KMS-11 (cell line): ENCODE measurements around the gene TLX2.

Source experiments
- H2AFZ ChIP-seq: fragments of 200-600 bp; sonication (generic); 2 replicates; pipeline ENCODE4 v1.6.1; 2016; ENCODE audit warnings: antibody characterized with exemption, mixed run types, low read depth
- H3K27ac ChIP-seq: fragments of 200-600 bp; sonication (generic); 2 replicates; pipeline ENCODE4 v1.6.1; 2016; ENCODE audit warnings: mild to moderate bottlenecking, mixed run types
- H3K27me3 ChIP-seq: fragments of 200-600 bp; sonication (generic); 2 replicates; pipeline ENCODE4 v1.6.1; 2017; ENCODE audit warnings: mild to moderate bottlenecking, low read depth, mixed run types, moderate library complexity; ENCODE audit not compliant: insufficient read depth
- H3K36me3 ChIP-seq: fragments of 200-600 bp; sonication (generic); 2 replicates; pipeline ENCODE4 v1.6.1; 2017; ENCODE audit warnings: mild to moderate bottlenecking, mixed run types; ENCODE audit not compliant: insufficient read depth
- H3K4me1 ChIP-seq: fragments of 200-600 bp; sonication (generic); 2 replicates; pipeline ENCODE4 v1.6.1; 2016; ENCODE audit warnings: mild to moderate bottlenecking, low read depth, mixed run types; ENCODE audit not compliant: poor library complexity, severe bottlenecking
- H3K4me2 ChIP-seq: fragments of 200-600 bp; sonication (generic); 2 replicates; pipeline ENCODE4 v1.7.0; 2016; ENCODE audit warnings: mild to moderate bottlenecking, mixed run types
- H3K4me3 ChIP-seq: fragments of 200-600 bp; sonication (generic); IDR thresholded peaks from 2 replicates; pipeline ENCODE4 v1.6.1; 2017; ENCODE audit warnings: low read depth, low read length, mixed read lengths; ENCODE audit not compliant: insufficient read depth
- H3K79me2 ChIP-seq: fragments of 200-600 bp; sonication (generic); 2 replicates; pipeline ENCODE4 v1.6.1; 2016; ENCODE audit warnings: low read depth, mixed run types; ENCODE audit not compliant: insufficient read depth
- H3K9ac ChIP-seq: fragments of 200-600 bp; sonication (generic); 2 replicates; pipeline ENCODE4 v1.6.1; 2016; ENCODE audit warnings: mild to moderate bottlenecking, mixed run types
- H4K20me1 ChIP-seq: fragments of 200-600 bp; sonication (generic); 2 replicates; pipeline ENCODE4 v1.6.1; 2016; ENCODE audit warnings: mild to moderate bottlenecking, mixed run types; ENCODE audit not compliant: insufficient read depth
- TF ChIP-seq, protein P1 (sequence below): fragments of 200-600 bp; sonication (generic); conservative IDR thresholded peaks from 2 replicates; pipeline ENCODE4 v1.6.1; 2017; ENCODE audit warnings: low read depth, mild to moderate bottlenecking, antibody characterized with exemption, low read length, moderate library complexity, mixed read lengths

Gene TLX2

GRCh38 chr2:74542978-74543377 lies 28.7 kb downstream of the TLX2 start:
- TF ChIP-seq, protein P1, sequence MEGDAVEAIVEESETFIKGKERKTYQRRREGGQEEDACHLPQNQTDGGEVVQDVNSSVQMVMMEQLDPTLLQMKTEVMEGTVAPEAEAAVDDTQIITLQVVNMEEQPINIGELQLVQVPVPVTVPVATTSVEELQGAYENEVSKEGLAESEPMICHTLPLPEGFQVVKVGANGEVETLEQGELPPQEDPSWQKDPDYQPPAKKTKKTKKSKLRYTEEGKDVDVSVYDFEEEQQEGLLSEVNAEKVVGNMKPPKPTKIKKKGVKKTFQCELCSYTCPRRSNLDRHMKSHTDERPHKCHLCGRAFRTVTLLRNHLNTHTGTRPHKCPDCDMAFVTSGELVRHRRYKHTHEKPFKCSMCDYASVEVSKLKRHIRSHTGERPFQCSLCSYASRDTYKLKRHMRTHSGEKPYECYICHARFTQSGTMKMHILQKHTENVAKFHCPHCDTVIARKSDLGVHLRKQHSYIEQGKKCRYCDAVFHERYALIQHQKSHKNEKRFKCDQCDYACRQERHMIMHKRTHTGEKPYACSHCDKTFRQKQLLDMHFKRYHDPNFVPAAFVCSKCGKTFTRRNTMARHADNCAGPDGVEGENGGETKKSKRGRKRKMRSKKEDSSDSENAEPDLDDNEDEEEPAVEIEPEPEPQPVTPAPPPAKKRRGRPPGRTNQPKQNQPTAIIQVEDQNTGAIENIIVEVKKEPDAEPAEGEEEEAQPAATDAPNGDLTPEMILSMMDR, result no peak
- no peaks in the 10 kb centered on the region for H3K4me1 ChIP-seq
- peaks cover 9% of the 10 kb centered on the region; the same call in 1 of the 2 replicates for H3K27me3 ChIP-seq

GRCh38 chr2:74544634-74545033 lies 30.4 kb downstream of the TLX2 start:
- Histone ChIP-seq H3K79me2 (no peaks in the 10 kb centered on the region), H3K36me3 (no peaks in the 10 kb centered on the region), H3K4me1 (no peaks in the 10 kb centered on the region), H3K9ac (no peak overlapping the region), H3K27ac (no peak overlapping the region), H3K27me3 (peaks cover 16% of the 10 kb centered on the region; the same call in 1 of the 2 replicates), H4K20me1 (no peaks in the 10 kb centered on the region), H3K4me3 (no peak overlapping the region), H2AFZ (no peak overlapping the region), H3K4me2 (no peak overlapping the region)
- TF ChIP-seq, protein P1, result 0 out of 2 replicates have a peak, but pooled peaks have one; percentile 31

More at GRCh38 chr2:74542978-74543377, 28.7 kb downstream of the TLX2 start:
- no peak overlapping the region for H2AFZ ChIP-seq
- no peaks in the 10 kb centered on the region for H3K36me3 ChIP-seq
- no peak overlapping the region for H3K4me2 ChIP-seq
- H3K4me3 ChIP-seq, result no peak overlapping the region
- no peaks in the 10 kb centered on the region for H3K79me2 ChIP-seq
- H3K9ac ChIP-seq, result no peak overlapping the region
- H4K20me1 ChIP-seq, result no peaks in the 10 kb centered on the region
- no peak overlapping the region for H3K27ac ChIP-seq

GRCh38 chr2:74546004-74546403 lies 31.8 kb downstream of the TLX2 start:
- H3K4me1 ChIP-seq, result no peaks in the 10 kb centered on the region
- H3K27me3 ChIP-seq, result peaks cover 16% of the 10 kb centered on the region; the same call in 1 of the 2 replicates
- no peak overlapping the region for H2AFZ ChIP-seq
- no peak overlapping the region for H3K9ac ChIP-seq
- TF ChIP-seq, protein P1, result no peak
- no peaks in the 10 kb centered on the region for H4K20me1 ChIP-seq
- no peaks in the 10 kb centered on the region for H3K36me3 ChIP-seq
- no peak overlapping the region for H3K4me2 ChIP-seq
- no peaks in the 10 kb centered on the region for H3K79me2 ChIP-seq
- no peak overlapping the region for H3K27ac ChIP-seq
- no peak overlapping the region for H3K4me3 ChIP-seq

DNA sequence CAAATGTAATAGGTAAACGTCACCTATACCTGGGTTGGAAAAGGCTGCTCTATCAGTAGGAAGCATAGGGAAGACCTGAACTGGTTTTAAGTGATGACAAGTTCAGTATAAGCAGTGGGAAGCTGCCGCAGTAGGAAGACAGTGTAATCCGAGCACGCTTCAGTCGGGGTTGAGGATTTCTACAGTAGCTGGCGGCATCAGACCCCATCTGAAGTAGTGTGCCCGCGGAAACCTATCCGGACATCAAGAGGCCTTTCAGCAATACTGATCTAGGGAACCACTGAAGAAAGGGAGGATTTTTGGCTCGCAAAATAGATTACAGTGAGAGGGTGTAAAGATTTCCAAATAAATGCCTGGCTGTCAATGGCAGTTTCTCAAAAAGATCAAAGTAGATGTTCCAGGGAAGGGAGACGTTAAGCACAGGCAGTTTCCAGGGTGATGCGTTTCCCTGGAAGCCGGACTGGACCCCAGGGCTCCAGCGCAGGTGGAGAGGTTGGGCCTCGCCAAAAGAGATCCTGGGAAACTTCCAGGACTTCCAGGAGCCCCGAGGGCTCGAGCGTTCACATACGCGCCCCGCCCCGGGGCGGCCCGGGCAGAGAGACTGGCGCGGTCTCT lies 34.1 kb downstream of the TLX2 start:
- Histone ChIP-seq H3K4me3 (no peak overlapping the region), H3K36me3 (no peaks in the 10 kb centered on the region), H3K79me2 (no peaks in the 10 kb centered on the region), H2AFZ (0 out of 2 replicates have a peak overlapping the region, but pooled peaks have one; percentile 23), H3K27ac (no peak overlapping the region), H4K20me1 (no peaks in the 10 kb centered on the region), H3K27me3 (peaks cover 19% of the 10 kb centered on the region; the same call in 1 of the 2 replicates), H3K9ac (no peak overlapping the region), H3K4me1 (peaks cover 2% of the 10 kb centered on the region), H3K4me2 (no peak overlapping the region; the same call in 1 of the 2 replicates)
- TF ChIP-seq, protein P1, result no peak
